ENCODE data around the gene SMARCA2. TPM values are rescaled to one million over a fixed set of nuclear protein-coding genes. Genes with fewer than 3 reads are reported as not detected.
A peak's percentile ranks its signal among the peaks of the same experiment; 100 is the strongest.
"Not testable (repeated sequence)": the region's sequence is repeated elsewhere in the genome, so short reads cannot be mapped to it uniquely, and the experiment has no call there.

Gene SMARCA2
- total RNA-seq, 1 donor from 2014 or later = 238 TPM

- DNase-seq = no peak
- no peak for TF ChIP-seq CTCF (IDR thresholded peaks at IDR 0.05)
- Mint-ChIP-seq H3K36me3 (ENCODE audit: low read depth) (peaks cover 71% of the 10 kb centered on the region), H3K4me3 (no peak overlapping the region), H3K27me3 (no peaks in the 10 kb centered on the region), H3K27ac (no peak overlapping the region), H3K9me3 (peaks cover 5% of the 10 kb centered on the region), H3K4me1 (peaks cover 24% of the 10 kb centered on the region)
- POLR2A ChIA-PET = no interaction called here
- CTCF ChIA-PET = interaction anchor here (1.6 to 2.0 kb wide), 2 partner anchors 12 to 35 kb away, joined by 5 to 9 read pairs; no protein-coding TSS in a partner anchor
- intact Hi-C loops (cut with micrococcal nuclease) = loop anchor here (5.0 kb wide), 1 partner anchor 37 kb away; no protein-coding TSS in a partner anchor
- ATAC-seq (ENCODE audit: low read depth) = no peak
These were observed 130.6 kb downstream of the SMARCA2 start for GRCh38 chr9:2145746-2146145.

- POLR2A ChIA-PET = interaction anchor here (1.2 kb wide), 1 partner anchor 11 kb away, joined by 3 read pairs; no protein-coding TSS in a partner anchor
- not testable (repeated sequence) for ATAC-seq (ENCODE audit: low read depth); DNase-seq; H3K9me3 Mint-ChIP-seq; H3K4me3 Mint-ChIP-seq; H3K27me3 Mint-ChIP-seq; H3K27ac Mint-ChIP-seq
- Mint-ChIP-seq H3K4me1 (peaks cover 31% of the 10 kb centered on the region), H3K36me3 (ENCODE audit: low read depth) (peaks cover 72% of the 10 kb centered on the region)
- CTCF ChIA-PET = interaction anchor here (0.8 to 2.0 kb wide), 4 partner anchors 11 to 34 kb away, joined by 3 to 9 read pairs (median 4); no protein-coding TSS in a partner anchor
- intact Hi-C loops (cut with micrococcal nuclease) = loop anchor here (5.0 kb wide), 1 partner anchor 36 kb away; no protein-coding TSS in a partner anchor
These were observed 131.6 kb downstream of the SMARCA2 start for GRCh38 chr9:2146700-2147099.

- POLR2A ChIA-PET = no interaction called here
- peaks cover 49% of the 10 kb centered on the region for H3K36me3 Mint-ChIP-seq (ENCODE audit: low read depth)
- ATAC-seq (ENCODE audit: low read depth) = no peak
These were observed 135.2 kb downstream of the SMARCA2 start for GRCh38 chr9:2150338-2150737.

GRCh38 chr9:2151171-2151570, 136.0 kb downstream of the SMARCA2 start:
- H3K4me1 Mint-ChIP-seq = peaks cover 45% of the 10 kb centered on the region
- H3K4me3 Mint-ChIP-seq = no peak overlapping the region
- intact Hi-C loops (cut with micrococcal nuclease) = no loop called here
- H3K27ac Mint-ChIP-seq = peak overlapping the region; percentile 8
- TF ChIP-seq CTCF (IDR thresholded peaks at IDR 0.05) = no peak
- ATAC-seq (ENCODE audit: low read depth) (no peak), DNase-seq (no peak)
- H3K27me3 Mint-ChIP-seq = no peaks in the 10 kb centered on the region
- ChIA-PET CTCF (no interaction called here), POLR2A (no interaction called here)
- peaks cover 45% of the 10 kb centered on the region for H3K36me3 Mint-ChIP-seq (ENCODE audit: low read depth)
- peaks cover 9% of the 10 kb centered on the region for H3K9me3 Mint-ChIP-seq

More at GRCh38 chr9:2150338-2150737, 135.2 kb downstream of the SMARCA2 start:
- H3K27ac Mint-ChIP-seq = no peak overlapping the region
- H3K27me3 Mint-ChIP-seq = no peaks in the 10 kb centered on the region
- no peak for TF ChIP-seq CTCF (IDR thresholded peaks at IDR 0.05)
- no peak overlapping the region for H3K4me3 Mint-ChIP-seq
- CTCF ChIA-PET = no interaction called here
- no peak for DNase-seq
- H3K4me1 Mint-ChIP-seq = peaks cover 45% of the 10 kb centered on the region
- peaks cover 9% of the 10 kb centered on the region for H3K9me3 Mint-ChIP-seq
- intact Hi-C loops (cut with micrococcal nuclease) = loop anchor here (1.0 kb wide), 1 partner anchor 8 kb away; no protein-coding TSS in a partner anchor

GRCh38 chr9:2152966-2153629, 138.0 kb downstream of the SMARCA2 start:
- Mint-ChIP-seq H3K27me3 (no peaks in the 10 kb centered on the region), H3K36me3 (ENCODE audit: low read depth) (peaks cover 33% of the 10 kb centered on the region), H3K9me3 (peaks cover 9% of the 10 kb centered on the region), H3K27ac (no peak overlapping the region), H3K4me1 (peaks cover 59% of the 10 kb centered on the region), H3K4me3 (no peak overlapping the region)
- ATAC-seq (ENCODE audit: low read depth) = no peak
- no peak for TF ChIP-seq CTCF (IDR thresholded peaks at IDR 0.05)
- intact Hi-C loops (cut with micrococcal nuclease) = no loop called here
- DNase-seq = no peak
- ChIA-PET POLR2A (no interaction called here), CTCF (no interaction called here)

Data from activated B cell treated with CpG ODN at 0.5 μM for 24 hours (primary cell).